GM13976 (cell line): ENCODE data around the gene SLC17A8.
A peak's percentile ranks its signal among the peaks of the same experiment; 100 is the strongest.

Experiments used
- DNase-seq: peaks from one replicate; pipeline ENCODE4 v3.0.0; 2012; ENCODE audit warnings: low spot score
- in situ Hi-C: fragments of 300-500 bp; cut with MboI; formaldehyde crosslinking; loops from one replicate; pipeline ENCODE4 v1.12.0; 2022; ENCODE audit warnings: low sequenced_read_pairs, mixed read lengths, inconsistent platforms; ENCODE audit not compliant: unreplicated experiment
- TF ChIP-seq, protein P1 (sequence below): IDR thresholded peaks from 2 replicates; pipeline ENCODE4 v1.5.1; 2012; ENCODE audit warnings: borderline replicate concordance, mild to moderate bottlenecking; ENCODE audit not compliant: insufficient read depth; ENCODE audit errors: extremely low read depth, missing control alignments, control extremely low read depth

Gene SLC17A8

GRCh38 chr12:100348657-100349454, 8.0 kb upstream of the SLC17A8 start:
- TF ChIP-seq, protein P1, sequence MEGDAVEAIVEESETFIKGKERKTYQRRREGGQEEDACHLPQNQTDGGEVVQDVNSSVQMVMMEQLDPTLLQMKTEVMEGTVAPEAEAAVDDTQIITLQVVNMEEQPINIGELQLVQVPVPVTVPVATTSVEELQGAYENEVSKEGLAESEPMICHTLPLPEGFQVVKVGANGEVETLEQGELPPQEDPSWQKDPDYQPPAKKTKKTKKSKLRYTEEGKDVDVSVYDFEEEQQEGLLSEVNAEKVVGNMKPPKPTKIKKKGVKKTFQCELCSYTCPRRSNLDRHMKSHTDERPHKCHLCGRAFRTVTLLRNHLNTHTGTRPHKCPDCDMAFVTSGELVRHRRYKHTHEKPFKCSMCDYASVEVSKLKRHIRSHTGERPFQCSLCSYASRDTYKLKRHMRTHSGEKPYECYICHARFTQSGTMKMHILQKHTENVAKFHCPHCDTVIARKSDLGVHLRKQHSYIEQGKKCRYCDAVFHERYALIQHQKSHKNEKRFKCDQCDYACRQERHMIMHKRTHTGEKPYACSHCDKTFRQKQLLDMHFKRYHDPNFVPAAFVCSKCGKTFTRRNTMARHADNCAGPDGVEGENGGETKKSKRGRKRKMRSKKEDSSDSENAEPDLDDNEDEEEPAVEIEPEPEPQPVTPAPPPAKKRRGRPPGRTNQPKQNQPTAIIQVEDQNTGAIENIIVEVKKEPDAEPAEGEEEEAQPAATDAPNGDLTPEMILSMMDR: no peak

DNA sequence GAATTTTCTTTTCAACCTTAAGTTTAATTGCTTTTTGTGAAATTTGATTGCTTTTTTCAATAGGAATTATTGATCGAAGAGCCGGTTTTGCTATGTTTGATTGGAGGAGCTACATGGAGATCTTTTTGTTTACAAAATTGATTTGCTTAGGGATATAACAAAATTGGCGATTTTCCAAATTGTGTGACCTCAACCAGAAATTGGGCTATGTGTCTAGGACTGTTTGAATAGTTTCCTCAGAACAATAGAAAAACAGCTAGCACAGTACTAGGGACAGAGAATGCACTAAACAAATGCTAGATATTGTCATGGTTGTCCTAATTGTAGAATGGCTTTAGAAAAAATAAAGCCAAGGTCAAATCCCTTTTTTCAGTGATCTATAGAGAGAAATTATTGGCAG, 2.4 kb downstream of the SLC17A8 start:
- TF ChIP-seq, protein P1: no peak
- in situ Hi-C loops: no loop called here
- DNase-seq: no peak

More at GRCh38 chr12:100348657-100349454, 8.0 kb upstream of the SLC17A8 start:
- peak; percentile 29 for DNase-seq
- in situ Hi-C loops: no loop called here

GRCh38 chr12:100359822-100360221, 2.9 kb downstream of the SLC17A8 start:
- in situ Hi-C loops: no loop called here
- no peak for DNase-seq
- TF ChIP-seq, protein P1: no peak

DNA sequence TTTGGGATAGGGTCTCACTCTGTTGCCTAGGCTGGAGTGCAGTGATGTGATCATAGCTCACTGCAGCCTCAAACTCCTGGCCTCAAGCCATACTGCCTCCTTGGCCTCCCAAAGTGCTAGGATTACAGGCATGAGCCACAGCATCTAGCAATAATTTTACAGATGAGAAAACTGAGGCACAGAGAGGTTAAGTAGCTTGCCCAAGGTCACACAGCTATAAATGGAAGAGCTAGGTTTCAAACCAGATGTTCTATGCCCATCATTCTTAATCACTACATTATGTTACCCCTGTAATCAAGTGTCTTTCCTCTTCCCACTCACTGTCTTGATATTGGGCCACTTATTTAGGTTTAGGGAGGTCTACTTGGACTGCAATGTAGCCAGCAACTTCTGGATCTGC, 3.6 kb downstream of the SLC17A8 start:
- DNase-seq: no peak
- TF ChIP-seq, protein P1: no peak
- in situ Hi-C loops: no loop called here

- no peak for DNase-seq
- TF ChIP-seq, protein P1: no peak
- in situ Hi-C loops: no loop called here
Observed at GRCh38 chr12:100364324-100364723, 7.5 kb downstream of the SLC17A8 start.

DNA sequence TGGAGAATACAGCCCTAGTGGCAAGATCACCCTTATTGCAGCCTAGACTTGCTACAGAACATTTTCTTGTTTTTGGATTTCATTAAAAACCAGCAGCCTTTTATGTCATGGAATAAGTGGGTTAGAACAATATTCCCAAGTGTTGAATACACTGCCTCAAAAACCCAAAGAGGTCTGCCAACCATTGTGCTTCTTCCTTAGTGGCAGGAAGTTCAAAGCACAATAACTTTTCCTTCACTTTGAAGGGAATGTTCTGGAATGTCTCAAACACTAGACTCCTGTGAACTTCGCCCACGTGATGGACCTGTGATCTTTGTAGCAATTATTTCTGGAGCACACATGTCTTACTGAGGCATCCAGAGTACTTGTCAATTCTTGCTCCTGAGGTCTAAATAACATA, 8.5 kb downstream of the SLC17A8 start:
- DNase-seq: no peak
- TF ChIP-seq, protein P1: no peak

More for the DNA sequence above, 8.5 kb downstream of the SLC17A8 start:
- in situ Hi-C loops: no loop called here
